OCI-M2 (cell line): ENCODE results near the gene SEC61A1.

Experiments used
- DNase-seq: peaks from one replicate; lab custom pipeline; 2025; ENCODE audit not compliant: unreplicated experiment; lab: John Stamatoyannopoulos, UW

The SEC61A1 gene

DNA sequence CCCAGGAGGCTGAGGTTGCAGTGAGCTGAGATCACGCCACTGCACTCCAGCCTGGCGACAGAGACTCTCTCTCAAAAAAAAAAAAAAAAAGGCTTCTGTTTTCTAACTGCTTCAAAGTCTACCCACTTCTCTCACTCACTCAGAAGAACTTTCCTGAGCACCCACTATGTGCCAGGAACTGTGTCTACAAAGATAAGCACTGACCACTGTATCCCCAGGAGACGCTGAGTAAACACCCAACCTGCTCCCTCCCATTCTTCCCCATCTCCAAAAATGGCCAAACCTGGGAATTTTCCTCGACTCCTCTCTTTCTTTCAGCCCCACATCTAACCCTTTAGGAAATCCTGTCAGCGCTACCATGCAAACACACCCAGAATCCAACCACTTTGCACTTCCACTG lies 58.9 kb downstream of the SEC61A1 start:
- no peak for DNase-seq

DNA sequence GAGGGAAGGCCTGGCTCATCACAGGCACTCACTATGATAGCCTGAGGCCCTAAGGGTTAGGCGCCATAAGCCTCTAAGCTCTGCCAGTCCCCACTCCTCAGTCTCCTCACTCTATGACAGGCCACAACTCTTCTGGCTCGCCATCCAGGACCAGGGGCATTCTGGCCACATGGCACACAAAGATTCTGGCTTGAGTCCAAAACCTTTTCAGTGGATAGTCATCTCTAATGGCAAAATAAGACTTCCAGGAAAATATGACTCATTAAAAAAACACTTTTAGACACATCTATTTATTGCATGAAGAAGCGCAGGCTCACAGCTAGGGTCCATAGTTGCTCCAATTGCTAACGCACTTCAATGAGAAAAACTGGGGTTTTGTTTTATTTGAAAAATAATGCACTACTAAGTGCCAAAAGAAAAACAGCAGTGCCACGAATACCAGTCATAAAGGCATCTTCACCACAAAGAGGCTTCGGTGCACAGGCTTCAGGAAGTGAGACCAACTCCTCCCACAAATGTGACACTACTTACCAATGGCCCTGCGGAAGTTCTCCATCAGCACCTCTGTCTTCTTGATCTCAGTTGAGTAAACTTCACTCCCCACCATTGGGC lies 60.2 kb downstream of the SEC61A1 start:
- DNase-seq = no peak

DNA sequence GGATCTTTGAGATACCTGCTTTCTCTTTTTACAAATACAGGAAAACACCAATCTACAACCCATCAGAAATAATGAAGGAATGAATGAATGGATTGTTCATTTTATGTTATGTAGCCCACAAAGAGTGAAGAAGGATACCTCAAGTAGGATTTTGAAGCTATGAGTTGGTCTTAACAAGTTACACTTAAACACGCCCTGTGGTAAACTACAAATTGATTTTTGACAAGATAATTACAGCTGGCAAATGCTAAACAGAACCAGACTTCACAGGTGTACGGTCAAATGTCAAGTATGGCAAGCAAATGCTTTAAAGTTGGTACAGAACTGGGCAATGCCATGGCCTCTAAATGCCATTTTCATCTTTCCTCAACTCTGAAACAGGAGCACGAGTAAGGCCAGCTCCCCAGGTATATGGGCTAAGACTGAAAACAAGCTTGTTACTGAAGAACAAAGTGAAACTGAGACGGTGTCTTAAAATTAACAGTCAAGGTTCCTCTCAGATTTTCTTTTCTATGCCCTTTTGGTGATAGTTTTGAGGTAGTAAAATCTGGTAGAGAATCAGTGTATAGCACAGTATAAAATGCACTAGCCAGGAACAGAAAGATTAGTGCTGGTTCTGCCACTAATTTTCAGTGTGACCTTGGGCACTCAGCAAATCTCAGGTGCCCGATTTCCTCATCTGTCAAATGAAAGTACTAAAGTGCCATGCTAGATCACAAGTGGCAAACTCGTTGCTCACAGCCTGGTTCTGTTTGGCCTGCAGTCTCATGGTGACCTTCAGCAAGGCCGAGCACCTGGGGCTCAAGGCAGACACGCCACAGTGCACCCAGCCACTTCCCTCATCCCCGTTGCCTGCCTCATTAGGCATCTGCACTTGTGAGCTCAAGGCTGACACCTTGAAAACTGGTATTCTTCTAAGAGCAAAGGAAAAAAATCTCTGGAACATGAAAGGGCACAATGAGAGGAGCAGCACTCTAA lies 61.9 kb downstream of the SEC61A1 start:
- DNase-seq = no peak
